Dermis blood vessel endothelial cell (primary cell): ENCODE measurements around the gene HSPB6. TPM values are rescaled to one million over a fixed set of nuclear protein-coding genes. Genes with fewer than 3 reads are reported as not detected.

Experiments used
- DNase-seq: peaks from one replicate; pipeline ENCODE4 v3.0.0; 2010
- total RNA-seq: library from RNA; depleted of rRNA; stranded (reverse); fragments of >200 nt; gene quantifications from 2 replicates; pipeline ENCODE4 v1.2.3, GENCODE V29; 2014

The HSPB6 gene
- total RNA-seq, 1 donor from 2014 or later = 0.17 TPM

GRCh38 chr19:35744430-35745327 lies 12.2 kb downstream of the HSPB6 start:
- peak; percentile 97 for DNase-seq

DNA sequence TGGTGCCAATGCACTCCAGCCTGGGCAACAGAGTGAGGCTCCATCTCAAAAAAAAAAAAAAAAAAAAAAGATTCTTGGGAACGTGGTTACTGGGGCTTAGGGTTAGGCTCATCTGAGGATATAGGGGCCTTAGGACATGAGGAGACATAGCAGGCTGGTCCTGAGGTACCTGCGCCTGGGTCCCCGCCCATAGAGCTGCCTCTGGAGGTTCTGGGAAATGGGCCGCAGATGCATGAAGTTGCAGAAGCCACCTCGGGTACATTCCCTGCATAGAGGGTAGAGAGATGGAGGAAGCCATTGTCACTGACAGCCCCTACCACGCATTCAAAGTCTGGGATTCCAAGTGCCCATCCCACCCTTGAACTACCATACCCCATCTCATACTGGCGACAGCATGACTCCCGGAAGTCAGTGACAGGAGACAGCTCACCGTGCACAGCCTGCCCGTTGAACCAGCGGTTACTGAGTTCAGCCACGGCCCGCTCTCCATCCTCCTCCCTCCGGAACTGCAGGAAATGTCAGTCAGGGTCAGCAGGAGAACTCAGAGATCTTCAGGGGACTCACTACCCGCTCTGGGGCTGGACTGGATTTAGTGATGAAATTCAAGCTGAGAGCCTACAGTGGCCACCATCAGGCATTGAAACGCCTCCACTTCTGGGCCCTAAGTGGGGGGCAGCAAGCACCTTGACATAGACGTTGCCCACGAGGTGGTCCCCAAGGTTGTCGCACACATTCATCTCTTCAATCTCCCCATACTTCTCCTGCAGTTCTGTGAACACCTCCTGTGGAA lies 13.0 kb downstream of the HSPB6 start:
- no peak for DNase-seq

DNA sequence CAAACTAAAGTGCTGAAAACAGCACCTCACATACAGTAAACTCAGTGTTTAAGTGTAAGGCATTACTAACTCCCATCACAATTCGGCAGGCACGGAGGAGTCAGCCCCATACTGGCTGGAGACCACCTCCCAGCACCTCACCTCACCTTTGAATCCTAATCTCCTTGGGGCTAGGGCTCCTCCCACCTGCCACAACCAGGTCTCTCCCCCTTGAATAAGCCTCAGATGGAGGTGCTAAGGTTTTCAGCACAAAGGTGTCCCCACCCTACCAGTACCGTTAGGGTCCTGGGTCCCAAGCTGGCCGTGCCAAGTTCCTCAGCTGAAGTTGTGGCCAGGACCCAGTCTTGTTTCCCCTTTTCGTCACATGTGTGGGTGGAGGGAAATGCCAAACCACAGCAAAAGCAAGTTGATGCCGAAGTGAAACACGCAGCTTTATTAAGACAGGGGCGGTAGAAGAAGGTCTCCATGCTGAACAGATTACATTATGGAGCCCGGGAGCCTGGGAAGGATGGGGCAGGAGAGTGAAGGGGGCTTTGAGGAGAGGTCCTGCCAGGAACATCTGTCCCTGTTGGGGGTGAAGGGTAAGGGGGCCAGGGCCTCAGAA lies 14.6 kb downstream of the HSPB6 start, which contains the start of gene IGFLR1:
Gene IGFLR1, minus strand, starts transcription at position 332 of the 604 bp plus-strand sequence. CDS start 1,272 bp downstream, outside the sequence.
- no peak for DNase-seq

DNA sequence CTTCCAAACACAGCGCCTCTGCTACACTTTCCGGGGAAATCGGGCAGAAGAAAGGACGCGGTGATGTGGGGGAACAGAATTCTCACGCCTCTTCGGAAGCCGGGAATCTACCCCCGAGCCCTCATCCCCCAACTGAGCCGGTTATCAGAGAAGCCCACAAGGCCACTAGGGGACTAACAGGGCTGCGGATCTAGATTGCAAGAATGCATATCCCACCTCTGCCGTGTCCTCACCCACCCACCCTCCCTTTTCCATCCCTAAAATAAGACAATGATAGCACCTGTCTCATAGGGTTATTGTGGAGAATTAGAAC lies 15.7 kb downstream of the HSPB6 start:
- no peak for DNase-seq

DNA sequence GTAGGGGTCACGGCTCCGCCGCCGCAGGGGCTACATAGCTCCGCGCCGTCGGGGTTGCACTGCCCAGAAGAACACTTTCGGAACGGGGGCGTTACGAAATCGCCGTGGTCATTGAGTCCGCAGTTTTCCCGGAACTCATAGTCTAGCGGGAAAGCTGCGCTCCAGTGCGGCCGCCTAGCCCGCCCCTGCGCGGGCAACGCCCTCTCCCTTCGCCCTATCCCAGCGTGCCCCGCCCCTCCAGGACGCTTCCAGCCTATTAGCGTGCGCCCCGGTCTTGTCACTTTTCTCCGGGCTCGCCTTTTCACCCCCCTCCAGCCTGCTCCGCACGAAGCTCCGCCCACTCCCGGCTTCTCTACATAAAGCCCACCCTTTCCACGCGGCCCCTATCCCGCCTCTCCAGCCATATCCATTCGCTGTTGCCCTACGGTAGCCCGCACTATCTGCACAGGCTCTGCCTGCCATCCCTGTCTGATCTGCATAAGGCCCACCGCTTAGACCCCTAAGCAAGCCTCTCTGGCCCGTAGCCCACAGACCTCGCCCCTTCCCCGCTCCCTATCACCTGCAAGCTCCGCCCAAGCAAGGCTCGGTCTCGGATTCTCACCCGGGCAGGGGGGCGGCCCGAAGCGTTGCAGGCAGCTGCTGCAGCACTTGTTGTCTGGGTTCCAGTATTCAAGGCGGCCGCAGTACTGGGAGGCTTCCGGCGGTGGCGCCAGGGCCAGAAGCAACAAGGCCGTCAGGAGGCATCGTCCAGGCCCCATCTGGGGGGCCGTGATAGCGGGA lies 16.2 kb downstream of the HSPB6 start:
- DNase-seq = peak; percentile 96

DNA sequence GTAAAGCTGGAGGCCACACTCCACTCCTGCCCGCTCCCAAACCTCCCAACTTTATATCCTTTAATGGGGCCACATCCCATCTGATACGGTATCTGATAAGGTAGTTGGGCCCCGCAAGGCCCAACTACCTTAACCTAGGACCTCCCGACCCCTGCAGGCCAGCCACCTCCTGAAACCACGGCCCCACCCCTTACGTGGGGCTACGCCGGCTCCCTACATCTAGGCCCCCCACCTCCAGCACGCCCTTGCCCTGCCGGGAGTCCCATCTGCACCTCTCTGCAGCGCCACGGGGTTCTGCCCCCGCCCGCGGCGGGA lies 16.8 kb downstream of the HSPB6 start:
- no peak for DNase-seq

DNA sequence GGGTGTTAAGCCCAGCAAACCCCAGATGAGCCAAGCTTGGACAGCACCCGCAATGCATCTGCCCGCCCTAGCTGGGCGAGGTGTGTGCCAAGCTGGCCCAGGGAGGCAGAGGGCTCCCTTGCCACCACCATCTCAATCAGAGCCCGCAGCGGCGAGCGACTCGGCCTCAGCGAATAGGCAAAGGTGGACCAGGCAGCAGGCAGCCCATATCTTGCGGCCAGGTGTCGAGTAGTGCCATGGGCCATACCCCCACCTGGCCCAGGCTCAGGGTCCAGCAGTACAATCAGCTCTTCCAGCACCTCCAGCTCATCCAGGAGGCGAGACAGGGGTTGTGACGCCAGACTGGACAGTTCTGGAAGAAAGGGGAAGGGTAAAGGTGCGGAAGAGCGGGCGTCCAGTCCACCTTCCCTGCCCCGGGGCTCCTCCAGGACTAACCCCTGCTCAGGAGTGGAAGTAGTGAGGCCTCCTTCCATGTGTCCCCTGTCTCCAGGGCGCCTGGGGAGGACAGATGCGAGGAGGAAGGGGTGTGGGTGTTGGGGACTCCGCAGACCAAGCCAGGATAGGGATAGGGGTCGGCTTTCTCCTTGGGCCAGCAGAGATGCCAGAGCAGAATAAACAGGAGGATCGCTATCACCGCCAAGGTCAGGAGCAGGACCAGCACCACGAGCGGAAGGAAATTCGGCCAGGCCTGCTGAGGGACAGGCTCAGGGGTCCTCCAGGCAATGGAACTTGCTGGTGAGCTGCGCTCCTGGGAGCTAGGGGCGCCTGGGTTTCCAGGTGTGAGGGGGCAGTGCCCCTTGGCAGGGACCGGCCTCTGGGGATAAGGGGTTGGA lies 17.3 kb downstream of the HSPB6 start:
- no peak for DNase-seq

DNA sequence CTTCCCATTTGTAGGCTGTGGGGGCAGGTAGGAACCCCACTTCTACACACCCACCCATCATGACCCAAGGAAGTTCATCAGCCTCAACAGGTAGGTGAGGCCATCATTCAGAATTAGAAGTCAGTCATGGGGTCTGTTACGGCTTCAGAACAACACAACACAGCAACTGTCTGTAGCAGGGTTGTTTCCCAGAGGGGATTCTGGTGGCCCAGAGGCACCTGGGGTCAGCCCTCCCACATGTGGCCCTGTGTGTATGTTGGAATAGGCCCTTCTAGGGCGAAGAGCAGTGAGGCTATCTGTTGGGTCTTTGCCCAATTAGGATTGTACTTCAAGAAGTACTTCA lies 18.0 kb downstream of the HSPB6 start:
- no peak for DNase-seq

DNA sequence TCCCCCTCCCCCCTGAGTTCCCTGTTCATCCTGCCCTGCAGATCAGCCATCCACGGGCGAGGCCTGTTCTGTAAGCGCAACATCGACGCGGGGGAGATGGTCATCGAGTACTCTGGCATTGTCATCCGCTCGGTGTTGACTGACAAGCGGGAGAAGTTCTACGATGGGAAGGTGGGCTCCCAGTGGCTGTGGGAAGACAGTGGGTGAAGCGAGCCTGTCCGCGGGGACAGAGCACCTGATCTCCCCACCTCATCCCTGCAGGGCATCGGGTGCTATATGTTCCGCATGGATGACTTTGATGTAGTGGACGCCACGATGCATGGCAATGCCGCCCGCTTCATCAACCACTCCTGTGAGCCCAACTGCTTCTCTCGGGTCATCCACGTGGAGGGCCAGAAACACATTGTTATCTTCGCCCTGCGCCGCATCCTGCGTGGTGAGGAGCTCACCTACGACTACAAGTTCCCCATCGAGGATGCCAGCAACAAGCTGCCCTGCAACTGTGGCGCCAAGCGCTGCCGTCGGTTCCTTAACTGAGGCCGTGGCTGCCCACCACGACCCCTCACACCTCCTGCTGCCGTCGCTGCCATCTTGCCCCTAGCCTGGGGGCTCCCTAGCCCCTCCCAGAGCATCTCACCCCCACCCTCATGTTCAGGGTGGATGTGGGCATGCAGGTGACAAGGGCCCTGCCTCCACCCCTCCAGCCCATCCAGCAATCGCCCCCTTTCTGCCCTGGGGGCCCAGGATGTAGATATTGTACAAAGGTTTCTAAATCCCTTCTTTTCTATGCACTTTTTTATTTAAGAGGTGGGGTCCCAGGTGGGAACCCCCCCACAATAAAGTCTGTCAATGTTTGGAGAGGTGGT lies 18.6 kb downstream of the HSPB6 start:
- DNase-seq = no peak

GRCh38 chr19:35736913-35737886 lies 19.6 kb downstream of the HSPB6 start:
- no peak for DNase-seq

GRCh38 chr19:35734889-35735288 lies 21.9 kb downstream of the HSPB6 start:
- no peak for DNase-seq

DNA sequence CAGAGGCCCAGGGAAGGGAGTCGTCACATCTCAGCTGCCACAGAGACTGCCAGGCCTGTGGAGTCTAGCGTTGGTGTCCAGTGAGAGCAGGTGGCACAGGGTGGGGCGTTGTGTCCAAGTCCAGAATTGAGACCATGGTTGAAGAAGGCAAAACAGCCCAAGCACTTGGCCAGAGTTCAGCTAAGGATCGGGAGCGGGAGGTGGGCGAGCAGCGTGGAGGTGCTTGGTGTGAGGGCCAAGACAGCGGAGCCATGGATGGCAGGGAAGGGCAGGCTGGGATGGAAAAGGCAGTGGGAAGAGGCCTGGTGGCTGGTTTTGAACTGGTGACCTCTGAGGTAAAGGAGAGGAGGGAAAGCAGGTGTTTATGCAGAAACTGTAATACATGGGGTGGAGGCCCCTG lies 22.6 kb downstream of the HSPB6 start:
- no peak for DNase-seq

- no peak for DNase-seq
These were observed 23.4 kb downstream of the HSPB6 start for GRCh38 chr19:35733180-35734125.

DNA sequence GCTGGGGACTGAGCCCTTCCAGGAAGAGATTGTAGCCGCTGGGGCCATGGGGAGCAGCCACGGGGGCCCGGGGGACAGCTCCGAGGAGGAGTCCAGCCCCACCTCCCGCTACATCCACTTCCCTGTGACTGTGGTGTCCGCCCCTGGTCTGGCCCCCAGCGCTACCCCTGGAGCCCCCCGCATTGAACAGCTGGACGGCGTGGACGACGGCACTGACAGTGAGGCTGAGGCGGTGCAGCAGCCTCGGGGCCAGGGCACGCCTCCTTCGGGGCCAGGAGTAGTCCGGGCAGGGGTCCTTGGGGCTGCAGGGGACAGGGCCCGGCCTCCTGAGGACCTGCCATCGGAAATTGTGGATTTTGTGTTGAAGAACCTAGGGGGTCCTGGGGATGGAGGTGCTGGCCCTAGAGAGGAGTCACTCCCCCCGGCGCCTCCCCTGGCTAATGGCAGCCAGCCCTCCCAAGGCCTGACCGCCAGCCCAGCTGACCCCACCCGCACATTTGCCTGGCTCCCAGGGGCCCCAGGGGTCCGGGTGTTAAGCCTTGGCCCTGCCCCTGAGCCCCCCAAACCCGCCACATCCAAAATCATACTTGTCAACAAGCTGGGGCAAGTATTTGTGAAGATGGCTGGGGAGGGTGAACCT lies 24.2 kb downstream of the HSPB6 start:
- no peak for DNase-seq

- DNase-seq = no peak
These were observed 24.9 kb downstream of the HSPB6 start for GRCh38 chr19:35731779-35732405.

GRCh38 chr19:35731353-35731752 lies 25.5 kb downstream of the HSPB6 start:
- DNase-seq = no peak

DNA sequence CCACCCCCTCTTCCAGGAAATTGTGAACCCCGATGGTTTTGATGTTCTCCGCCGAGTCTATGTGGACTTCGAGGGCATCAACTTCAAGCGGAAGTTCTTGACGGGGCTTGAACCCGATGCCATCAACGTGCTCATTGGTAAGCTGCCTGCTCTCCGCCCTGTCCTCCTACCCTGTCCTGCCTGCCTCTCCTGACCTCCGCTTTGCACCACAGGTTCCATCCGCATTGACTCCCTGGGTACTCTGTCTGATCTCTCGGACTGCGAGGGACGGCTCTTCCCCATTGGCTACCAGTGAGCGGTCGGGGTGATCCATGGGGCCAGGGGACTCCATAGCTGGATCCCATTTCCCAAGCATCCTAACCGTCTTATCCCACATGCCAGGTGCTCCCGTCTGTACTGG lies 26.5 kb downstream of the HSPB6 start:
- no peak for DNase-seq

DNA sequence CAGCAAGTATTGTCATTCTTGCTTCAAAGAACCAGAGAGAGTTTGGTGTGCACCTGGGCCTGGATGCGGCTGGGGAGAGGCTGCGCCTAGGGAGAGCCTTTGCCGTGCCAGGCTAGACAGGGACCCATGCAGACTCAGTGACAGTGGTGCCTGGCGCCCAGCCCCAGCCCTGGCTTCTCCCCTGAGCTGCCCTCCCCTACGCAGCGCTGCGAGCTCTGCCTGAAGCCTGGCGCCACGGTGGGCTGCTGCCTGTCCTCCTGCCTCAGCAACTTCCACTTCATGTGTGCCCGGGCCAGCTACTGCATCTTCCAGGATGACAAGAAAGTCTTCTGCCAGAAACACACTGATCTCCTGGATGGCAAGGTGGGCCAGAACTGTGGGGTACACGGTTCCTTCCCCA lies 27.1 kb downstream of the HSPB6 start:
- no peak for DNase-seq
